Body of pancreas (tissue), 4 donors: ENCODE data around the gene TNRC18. TPM values are rescaled to one million over a fixed set of nuclear protein-coding genes. Genes with fewer than 3 reads are reported as not detected.

Source experiments
- ATAC-seq: fragments of 150-250 bp; one replicate; pipeline ENCODE4 v1.9.1; 2016
- DNase-seq, 4 donors: peaks; one replicate each; pipeline ENCODE4 v3.0.0-alpha.2; 2019
- H3K27ac ChIP-seq, 4 donors: fragments of 200-600 bp; sonication (generic); 1 replicate in 3 of 4; 2 replicates in 1 of 4; pipeline versions ENCODE4 v1.5.1 to v1.6.1; 2016 to 2019; ENCODE audit warnings: mild to moderate bottlenecking in 1 of 4, mixed read lengths in 1 of 4, moderate library complexity in 1 of 4
- H3K27me3 ChIP-seq, 2 donors: fragments of 200-600 bp; sonication (generic); one replicate each; pipeline ENCODE4 v1.6.0; 2016; ENCODE audit warnings: mild to moderate bottlenecking in 1 of 2
- H3K36me3 ChIP-seq, 2 donors: fragments of 200-600 bp; sonication (generic); replicated peaks in 1 of 2; 2 replicates each; pipeline ENCODE4 v1.5.1; 2016; ENCODE audit warnings: low read depth in 2 of 2; ENCODE audit not compliant: insufficient read depth in 1 of 2
- H3K4me1 ChIP-seq: fragments of 200-600 bp; sonication (generic); one replicate; pipeline ENCODE4 v1.6.0; 2016
- H3K4me3 ChIP-seq, 2 donors: fragments of 200-600 bp; sonication (generic); 1 replicate in 1 of 2; 2 replicates in 1 of 2; pipeline ENCODE4 v1.5.1; 2016 to 2019
- H3K9me3 ChIP-seq, 3 donors: fragments of 200-600 bp; sonication (generic); 1 replicate in 2 of 3; 2 replicates in 1 of 3; pipeline ENCODE4 v1.5.1; 2016
- CTCF ChIP-seq, 7 experiments: fragments of 450-650 bp in 4 of 7; fragments of 200-600 bp in 3 of 7; sonication (generic) in 3 of 7; IDR thresholded peaks; one replicate each; pipeline ENCODE4 v1.5.1; 2016 to 2019; ENCODE audit warnings: antibody characterized with exemption in 7 of 7
- POLR2A ChIP-seq, 3 donors: fragments of 450-650 bp; IDR thresholded peaks; one replicate each; pipeline ENCODE4 v1.6.1; 2016; ENCODE audit warnings: antibody characterized with exemption in 3 of 3, mild to moderate bottlenecking in 2 of 3
- WGBS, 2 donors: methylation state at CpG; one replicate each; pipeline ENCODE4 v1.1.5; 2017; 5-methylcytosine and 5-hydroxymethylcytosine counted together
- intact Hi-C: fragments of 100-400 bp; cut with DNase I; formaldehyde crosslinking; loops from one replicate; pipeline ENCODE4 v1.15.1; 2023
- total RNA-seq, 2 donors: library from RNA; depleted of rRNA; stranded (reverse); fragments of >200 nt; gene quantifications; one replicate each; pipeline ENCODE4 v1.1.0, GENCODE V29; 2016

Gene TNRC18
- total RNA-seq, 2 donors from 2014 or later, result 87.9 to 201 TPM

GRCh38 chr7:5470167-5470532 is 46.5 kb upstream of the TNRC18 start:
- no peaks in the 10 kb centered on the region for H3K9me3 ChIP-seq
- TF ChIP-seq CTCF (IDR thresholded peaks at IDR 0.05), result no peak
- TF ChIP-seq POLR2A (IDR thresholded peaks at IDR 0.05), result no peak
- WGBS, 2 donors, result 73 to 82% methylated on average over 7 to 9 of the region's 15 CpGs
- H3K4me1 ChIP-seq, result no peaks in the 10 kb centered on the region
- H3K27ac ChIP-seq, result no peak overlapping the region
- intact Hi-C loops, result no loop called here
- no peaks in the 10 kb centered on the region for H3K36me3 ChIP-seq
- no peaks in the 10 kb centered on the region for H3K27me3 ChIP-seq
- ATAC-seq (no peak), DNase-seq (no peak)
- no peak overlapping the region for H3K4me3 ChIP-seq

- H3K27me3 ChIP-seq, result no peaks in the 10 kb centered on the region
- no peaks in the 10 kb centered on the region for H3K9me3 ChIP-seq
- no peak for TF ChIP-seq CTCF (IDR thresholded peaks at IDR 0.05)
- TF ChIP-seq POLR2A (IDR thresholded peaks at IDR 0.05), result no peak
- DNase-seq (no peak), ATAC-seq (no peak)
- no peaks in the 10 kb centered on the region for H3K4me1 ChIP-seq
- H3K27ac ChIP-seq, result no peak overlapping the region
- H3K36me3 ChIP-seq, result no peaks in the 10 kb centered on the region
- intact Hi-C loops, result no loop called here
- 90 to 91% methylated on average over 31 to 32 of the region's 32 CpGs for WGBS, 2 donors
- H3K4me3 ChIP-seq, result no peak overlapping the region
These were observed 45.9 kb upstream of the TNRC18 start for GRCh38 chr7:5469375-5470166.

- Histone ChIP-seq H3K4me3 (no peak overlapping the region), H3K36me3 (no peaks in the 10 kb centered on the region), H3K4me1 (no peaks in the 10 kb centered on the region), H3K27me3 (no peaks in the 10 kb centered on the region), H3K9me3 (no peaks in the 10 kb centered on the region), H3K27ac (no peak overlapping the region)
- ATAC-seq, result no peak
- 81 to 84% methylated on average over 9 of the region's 9 CpGs for WGBS, 2 donors
- intact Hi-C loops, result no loop called here
- TF ChIP-seq CTCF (IDR thresholded peaks at IDR 0.05) (no peak), POLR2A (IDR thresholded peaks at IDR 0.05) (no peak)
- DNase-seq, result no peak
These were observed 44.0 kb upstream of the TNRC18 start for GRCh38 chr7:5467645-5468044.

- Histone ChIP-seq H3K36me3 (no peaks in the 10 kb centered on the region), H3K9me3 (no peaks in the 10 kb centered on the region), H3K4me1 (no peaks in the 10 kb centered on the region), H3K27me3 (no peaks in the 10 kb centered on the region), H3K4me3 (no peak overlapping the region), H3K27ac (no peak overlapping the region)
- no peak for ATAC-seq
- no peak for DNase-seq
- TF ChIP-seq CTCF (IDR thresholded peaks at IDR 0.05) (no peak), POLR2A (IDR thresholded peaks at IDR 0.05) (no peak)
- 92 to 94% methylated on average over 8 to 14 of the region's 14 CpGs for WGBS, 2 donors
- intact Hi-C loops, result no loop called here
These were observed 42.9 kb upstream of the TNRC18 start for GRCh38 chr7:5466551-5466950.

DNA sequence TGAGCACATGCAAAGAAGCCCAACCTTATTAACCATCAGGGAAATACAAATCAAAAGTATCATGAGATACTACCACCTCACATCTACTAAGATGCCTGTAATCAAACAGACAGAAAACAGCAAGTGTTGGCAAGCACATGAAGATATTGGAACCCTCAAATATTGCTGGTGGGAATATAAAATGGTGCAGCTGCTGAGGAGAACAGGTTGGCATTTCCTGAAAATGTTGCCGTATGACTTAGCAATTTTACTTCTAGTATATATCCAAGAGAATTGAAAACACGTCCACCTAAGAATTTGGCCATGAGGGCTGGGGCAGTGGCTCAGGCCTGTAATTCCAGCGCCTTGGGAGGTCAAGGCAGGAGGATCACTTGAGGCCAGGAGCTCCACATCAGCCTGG is 39.4 kb upstream of the TNRC18 start:
- H3K27ac ChIP-seq, result no peak overlapping the region
- H3K27me3 ChIP-seq, result no peaks in the 10 kb centered on the region
- no peak for TF ChIP-seq POLR2A (IDR thresholded peaks at IDR 0.05)
- no peak for TF ChIP-seq CTCF (IDR thresholded peaks at IDR 0.05)
- no peaks in the 10 kb centered on the region for H3K36me3 ChIP-seq
- H3K4me3 ChIP-seq, result no peak overlapping the region
- DNase-seq (no peak), ATAC-seq (no peak)
- H3K9me3 ChIP-seq, result no peaks in the 10 kb centered on the region
- intact Hi-C loops, result no loop called here
- 57 to 64% methylated on average over 3 of the region's 3 CpGs for WGBS, 2 donors
- peaks cover 3% of the 10 kb centered on the region for H3K4me1 ChIP-seq
